Stimulated activated memory B cell treated with anti-CD40 and anti-IgM and Interleukin-4, amounts not matched to agents 10 μg/mL and 1 μg/mL and 100 μg/mL, for 72 hours (primary cell): ENCODE measurements around the gene SUN2.

ENCODE experiments used
- ATAC-seq: fragments of 150-1000 bp; cut with Tn5 transposase; 2 replicates; pipeline ENCODE4 v1.10.0; 2021
- H3K27ac Mint-ChIP-seq: one replicate; pipeline ENCODE4 v1.8.0; 2022; ENCODE audit warnings: mild to moderate bottlenecking, mixed read lengths
- H3K27me3 Mint-ChIP-seq: one replicate; pipeline ENCODE4 v1.8.0; 2022; ENCODE audit warnings: mixed read lengths
- H3K36me3 Mint-ChIP-seq: one replicate; pipeline ENCODE4 v1.8.0; 2022; ENCODE audit warnings: mixed read lengths
- H3K4me1 Mint-ChIP-seq: one replicate; pipeline ENCODE4 v1.8.0; 2022; ENCODE audit warnings: mixed read lengths
- H3K4me3 Mint-ChIP-seq: one replicate; pipeline ENCODE4 v1.8.0; 2022; ENCODE audit warnings: mild to moderate bottlenecking, moderate library complexity, mixed read lengths
- H3K9me3 Mint-ChIP-seq: one replicate; pipeline ENCODE4 v1.8.0; 2022; ENCODE audit warnings: mixed read lengths

SUN2 gene

GRCh38 chr22:38725900-38726655 lies 29.7 kb downstream of the SUN2 start:
- no peaks in the 10 kb centered on the region for H3K4me1 Mint-ChIP-seq
- H3K27ac Mint-ChIP-seq: peak overlapping the region; percentile 15
- ATAC-seq: no peak
- H3K36me3 Mint-ChIP-seq: peaks cover 75% of the 10 kb centered on the region
- no peaks in the 10 kb centered on the region for H3K9me3 Mint-ChIP-seq
- H3K27me3 Mint-ChIP-seq: no peaks in the 10 kb centered on the region
- no peak overlapping the region for H3K4me3 Mint-ChIP-seq

GRCh38 chr22:38724926-38725571 lies 30.7 kb downstream of the SUN2 start:
- Mint-ChIP-seq H3K27ac (no peak overlapping the region), H3K27me3 (no peaks in the 10 kb centered on the region), H3K9me3 (no peaks in the 10 kb centered on the region), H3K36me3 (peaks cover 67% of the 10 kb centered on the region), H3K4me1 (no peaks in the 10 kb centered on the region), H3K4me3 (no peak overlapping the region)
- no peak for ATAC-seq

- H3K27ac Mint-ChIP-seq: no peak overlapping the region
- no peaks in the 10 kb centered on the region for H3K4me1 Mint-ChIP-seq
- no peak overlapping the region for H3K4me3 Mint-ChIP-seq
- H3K36me3 Mint-ChIP-seq: peaks cover 62% of the 10 kb centered on the region
- ATAC-seq: no peak
- H3K9me3 Mint-ChIP-seq: no peaks in the 10 kb centered on the region
- H3K27me3 Mint-ChIP-seq: no peaks in the 10 kb centered on the region
These were observed 31.6 kb downstream of the SUN2 start for GRCh38 chr22:38724176-38724575.

GRCh38 chr22:38721551-38721950 lies 34.2 kb downstream of the SUN2 start:
- Mint-ChIP-seq H3K4me1 (peaks cover 7% of the 10 kb centered on the region), H3K27ac (no peak overlapping the region), H3K27me3 (no peaks in the 10 kb centered on the region), H3K9me3 (no peaks in the 10 kb centered on the region), H3K4me3 (no peak overlapping the region), H3K36me3 (peaks cover 60% of the 10 kb centered on the region)
- ATAC-seq: no peak

GRCh38 chr22:38720350-38720749 lies 35.4 kb downstream of the SUN2 start:
- Mint-ChIP-seq H3K4me3 (no peak overlapping the region), H3K27ac (no peak overlapping the region), H3K9me3 (no peaks in the 10 kb centered on the region), H3K36me3 (peaks cover 62% of the 10 kb centered on the region), H3K4me1 (peaks cover 11% of the 10 kb centered on the region), H3K27me3 (no peaks in the 10 kb centered on the region)
- ATAC-seq: no peak

- ATAC-seq: no peak
- H3K36me3 Mint-ChIP-seq: peaks cover 61% of the 10 kb centered on the region
- H3K4me1 Mint-ChIP-seq: peaks cover 22% of the 10 kb centered on the region
- no peaks in the 10 kb centered on the region for H3K9me3 Mint-ChIP-seq
- H3K4me3 Mint-ChIP-seq: no peak overlapping the region
- H3K27ac Mint-ChIP-seq: no peak overlapping the region
- H3K27me3 Mint-ChIP-seq: no peaks in the 10 kb centered on the region
These were observed 36.6 kb downstream of the SUN2 start for GRCh38 chr22:38719196-38719595.

- Mint-ChIP-seq H3K36me3 (peaks cover 56% of the 10 kb centered on the region), H3K4me3 (no peak overlapping the region), H3K4me1 (peaks cover 30% of the 10 kb centered on the region), H3K27me3 (no peaks in the 10 kb centered on the region), H3K9me3 (no peaks in the 10 kb centered on the region), H3K27ac (no peak overlapping the region)
- ATAC-seq: no peak
These were observed 37.4 kb downstream of the SUN2 start for GRCh38 chr22:38718414-38718813.

- no peaks in the 10 kb centered on the region for H3K9me3 Mint-ChIP-seq
- peaks cover 42% of the 10 kb centered on the region for H3K4me1 Mint-ChIP-seq
- ATAC-seq: no peak
- no peak overlapping the region for H3K4me3 Mint-ChIP-seq
- H3K27ac Mint-ChIP-seq: no peak overlapping the region
- peaks cover 59% of the 10 kb centered on the region for H3K36me3 Mint-ChIP-seq
- H3K27me3 Mint-ChIP-seq: no peaks in the 10 kb centered on the region
These were observed 38.6 kb downstream of the SUN2 start for GRCh38 chr22:38717244-38717643.

GRCh38 chr22:38716826-38717225 lies 39.0 kb downstream of the SUN2 start:
- no peaks in the 10 kb centered on the region for H3K9me3 Mint-ChIP-seq
- H3K4me1 Mint-ChIP-seq: peaks cover 46% of the 10 kb centered on the region
- H3K27me3 Mint-ChIP-seq: no peaks in the 10 kb centered on the region
- peak overlapping the region; percentile 17 for H3K27ac Mint-ChIP-seq
- peaks cover 63% of the 10 kb centered on the region for H3K36me3 Mint-ChIP-seq
- ATAC-seq: no peak
- H3K4me3 Mint-ChIP-seq: no peak overlapping the region

- no peaks in the 10 kb centered on the region for H3K27me3 Mint-ChIP-seq
- H3K4me3 Mint-ChIP-seq: no peak overlapping the region
- ATAC-seq: no peak
- peaks cover 59% of the 10 kb centered on the region for H3K36me3 Mint-ChIP-seq
- H3K4me1 Mint-ChIP-seq: peaks cover 49% of the 10 kb centered on the region
- no peaks in the 10 kb centered on the region for H3K9me3 Mint-ChIP-seq
- H3K27ac Mint-ChIP-seq: peak overlapping the region; percentile 17
These were observed 39.5 kb downstream of the SUN2 start for GRCh38 chr22:38716271-38716670.

GRCh38 chr22:38715852-38716251 lies 39.9 kb downstream of the SUN2 start:
- no peak for ATAC-seq
- H3K27ac Mint-ChIP-seq: no peak overlapping the region
- peaks cover 62% of the 10 kb centered on the region for H3K36me3 Mint-ChIP-seq
- no peaks in the 10 kb centered on the region for H3K27me3 Mint-ChIP-seq
- H3K9me3 Mint-ChIP-seq: no peaks in the 10 kb centered on the region
- no peak overlapping the region for H3K4me3 Mint-ChIP-seq
- H3K4me1 Mint-ChIP-seq: peaks cover 53% of the 10 kb centered on the region

GRCh38 chr22:38715176-38715764 lies 40.5 kb downstream of the SUN2 start:
- H3K27ac Mint-ChIP-seq: peak overlapping the region; percentile 45
- H3K9me3 Mint-ChIP-seq: no peaks in the 10 kb centered on the region
- H3K36me3 Mint-ChIP-seq: peaks cover 65% of the 10 kb centered on the region
- H3K27me3 Mint-ChIP-seq: no peaks in the 10 kb centered on the region
- no peak overlapping the region for H3K4me3 Mint-ChIP-seq
- H3K4me1 Mint-ChIP-seq: peaks cover 57% of the 10 kb centered on the region
- ATAC-seq: no peak

- Mint-ChIP-seq H3K4me1 (peaks cover 66% of the 10 kb centered on the region), H3K27ac (peak overlapping the region; percentile 46), H3K36me3 (peaks cover 65% of the 10 kb centered on the region), H3K9me3 (no peaks in the 10 kb centered on the region), H3K4me3 (no peak overlapping the region), H3K27me3 (no peaks in the 10 kb centered on the region)
- ATAC-seq: no peak
These were observed 41.9 kb downstream of the SUN2 start for GRCh38 chr22:38713921-38714320.

GRCh38 chr22:38712486-38713207 lies 43.2 kb downstream of the SUN2 start:
- Mint-ChIP-seq H3K9me3 (no peaks in the 10 kb centered on the region), H3K27me3 (no peaks in the 10 kb centered on the region), H3K4me1 (peaks cover 72% of the 10 kb centered on the region), H3K4me3 (no peak overlapping the region), H3K27ac (peak overlapping the region; percentile 46), H3K36me3 (peaks cover 55% of the 10 kb centered on the region)
- ATAC-seq: no peak

GRCh38 chr22:38710866-38711265 lies 44.9 kb downstream of the SUN2 start:
- Mint-ChIP-seq H3K4me3 (no peak overlapping the region), H3K27me3 (no peaks in the 10 kb centered on the region), H3K4me1 (peaks cover 84% of the 10 kb centered on the region), H3K9me3 (no peaks in the 10 kb centered on the region), H3K36me3 (peaks cover 38% of the 10 kb centered on the region), H3K27ac (peak overlapping the region; percentile 38)
- no peak for ATAC-seq
